IMR-90 (cell line): ENCODE data around the gene GOLGA6C. TPM values are rescaled to one million over a fixed set of nuclear protein-coding genes. Genes with fewer than 3 reads are reported as not detected.
"Not testable (repeated sequence)": the region's sequence is repeated elsewhere in the genome, so short reads cannot be mapped to it uniquely, and the experiment has no call there.

Source experiments
- ATAC-seq: fragments of 200-7000 bp; cut with Tn5 transposase; 2 replicates; pipeline ENCODE4 v1.9.1; 2020; ENCODE audit warnings: low read depth, mild to moderate bottlenecking, moderate library complexity
- BruUV-seq: library from RNA; stranded (reverse); fragments of 400-500 nt; replicated peaks from 2 replicates; lab custom pipeline; 2021; lab: Mats Ljungman, UMichigan
- CTCF ChIA-PET: fragments of 300-600 bp; formaldehyde crosslinking; extraction: SDS; loops from one replicate; lab custom pipeline; 2021; ENCODE audit warnings: antibody characterized with exemption; lab: Yijun Ruan, JAX
- POLR2A ChIA-PET: fragments of 300-600 bp; sonication (Branson Sonifier 250); formaldehyde crosslinking; loops from one replicate; lab custom pipeline; 2022; ENCODE audit warnings: antibody characterized with exemption; ENCODE audit not compliant: unreplicated experiment; lab: Charles Lee
- DNase-seq: peaks from one replicate; pipeline ENCODE4 v3.0.0; 2013
- H2AFZ ChIP-seq: replicated peaks from 2 replicates; pipeline ENCODE3; 2013; ENCODE audit warnings: low read length, mild to moderate bottlenecking; ENCODE audit not compliant: poor library complexity
- H2AK5ac ChIP-seq: 2 replicates; pipeline ENCODE4 v1.6.1; 2013; ENCODE audit warnings: low read depth, low read length, inconsistent platforms
- H2AK9ac ChIP-seq: replicated peaks from 2 replicates; pipeline ENCODE3; 2013; ENCODE audit warnings: mild to moderate bottlenecking, low read depth, low read length, moderate library complexity; ENCODE audit not compliant: poor library complexity
- H2BK120ac ChIP-seq: 2 replicates; pipeline ENCODE4 v1.6.1; 2013; ENCODE audit warnings: low read depth, low read length, inconsistent platforms
- H2BK15ac ChIP-seq: 3 replicates; pipeline ENCODE4 v1.6.1; 2013; ENCODE audit warnings: low read depth, low read length, inconsistent platforms
- H2BK20ac ChIP-seq: 2 replicates; pipeline ENCODE4 v1.6.1; 2013; ENCODE audit warnings: low read depth, mild to moderate bottlenecking, inconsistent platforms, low read length, moderate library complexity
- H2BK5ac ChIP-seq: 2 replicates; pipeline ENCODE4 v1.6.1; 2013; ENCODE audit warnings: mild to moderate bottlenecking, low read depth, low read length, inconsistent platforms; ENCODE audit not compliant: poor library complexity, severe bottlenecking
- H3K14ac ChIP-seq: replicated peaks from 2 replicates; pipeline ENCODE4 v1.6.1; 2013; ENCODE audit warnings: low read depth, low read length, inconsistent platforms
- H3K18ac ChIP-seq: 2 replicates; pipeline ENCODE4 v1.6.1; 2013; ENCODE audit warnings: low read depth, low read length, control low read depth
- H3K23ac ChIP-seq: 2 replicates; pipeline ENCODE4 v1.6.1; 2013; ENCODE audit warnings: low read depth, low read length, inconsistent platforms
- H3K27ac ChIP-seq: 2 replicates; pipeline ENCODE4 v1.5.1; 2013; ENCODE audit warnings: mild to moderate bottlenecking, control low read depth, low read length; ENCODE audit not compliant: insufficient read depth
- H3K27me3 ChIP-seq: 2 replicates; pipeline ENCODE4 v1.6.1; 2013; ENCODE audit warnings: low read length; ENCODE audit not compliant: control insufficient read depth, insufficient read depth
- H3K36me3 ChIP-seq: 2 replicates; pipeline ENCODE4 v1.6.1; 2013; ENCODE audit warnings: low read length, mixed read lengths; ENCODE audit not compliant: control insufficient read depth, insufficient read depth
- H3K4ac ChIP-seq: 2 replicates; pipeline ENCODE4 v1.6.1; 2013; ENCODE audit warnings: low read depth, low read length, inconsistent platforms
- H3K4me1 ChIP-seq: 2 replicates; pipeline ENCODE4 v1.6.1; 2013; ENCODE audit warnings: low read length, mixed read lengths; ENCODE audit not compliant: control insufficient read depth, insufficient read depth
- H3K4me2 ChIP-seq: 2 replicates; pipeline ENCODE4 v1.6.1; 2013; ENCODE audit warnings: low read depth, mild to moderate bottlenecking, control low read depth, low read length, moderate library complexity
- H3K4me3 ChIP-seq: 2 replicates; pipeline ENCODE4 v1.5.1; 2013; ENCODE audit warnings: low read depth, mild to moderate bottlenecking, control low read depth, low read length, moderate library complexity; ENCODE audit not compliant: insufficient read depth
- H3K56ac ChIP-seq: 2 replicates; pipeline ENCODE4 v1.6.1; 2013; ENCODE audit warnings: low read length, inconsistent platforms; ENCODE audit not compliant: insufficient read depth; ENCODE audit errors: extremely low read depth
- H3K79me1 ChIP-seq, 2 experiments: 2 replicates each; pipeline ENCODE4 v1.6.1; 2013; ENCODE audit warnings: low read length in 2 of 2, inconsistent platforms in 1 of 2, low read depth in 1 of 2
- H3K9ac ChIP-seq: 2 replicates; pipeline ENCODE4 v1.6.1; 2013; ENCODE audit warnings: low read depth, low read length, control low read depth
- H3K9me1 ChIP-seq: 2 replicates; pipeline ENCODE4 v1.6.1; 2013; ENCODE audit warnings: low read length, inconsistent platforms; ENCODE audit not compliant: insufficient read depth
- H3K9me3 ChIP-seq: 2 replicates; pipeline ENCODE4 v1.6.1; 2013; ENCODE audit warnings: low read length; ENCODE audit not compliant: control insufficient read depth, insufficient read depth
- H4K20me1 ChIP-seq: 2 replicates; pipeline ENCODE4 v1.6.1; 2013; ENCODE audit warnings: low read length, inconsistent platforms; ENCODE audit not compliant: insufficient read depth
- H4K5ac ChIP-seq: 2 replicates; pipeline ENCODE4 v1.6.1; 2013; ENCODE audit warnings: mild to moderate bottlenecking, low read depth, low read length, control low read depth
- H4K8ac ChIP-seq, 2 experiments: 2 replicates each; pipeline ENCODE4 v1.6.1; 2013; ENCODE audit warnings: low read depth in 2 of 2, low read length in 2 of 2, control low read depth in 1 of 2, inconsistent platforms in 1 of 2
- H4K91ac ChIP-seq: 2 replicates; pipeline ENCODE4 v1.6.1; 2013; ENCODE audit warnings: low read depth, low read length, inconsistent platforms; ENCODE audit not compliant: insufficient read depth
- WGBS, 2 experiments: methylation state at CpG; one replicate each; pipeline versions ENCODE4 v1.1.5 to v1.1.7; 2013; ENCODE audit warnings: missing lambda C conversion rate in 2 of 2; ENCODE audit not compliant: insufficient read length in 1 of 2; ENCODE audit errors: extremely low coverage in 2 of 2; 5-methylcytosine and 5-hydroxymethylcytosine counted together
- dilution Hi-C: fragments of 300-500 bp; cut with HindIII; formaldehyde crosslinking; loops from one replicate; pipeline ENCODE4 v1.14.3; 2018; ENCODE audit warnings: low sequenced_read_pairs; ENCODE audit not compliant: unreplicated experiment
- in situ Hi-C: fragments of 300-500 bp; cut with MboI; formaldehyde crosslinking; loops from 3 replicates; pipeline ENCODE4 v1.14.3; 2019; ENCODE audit warnings: low sequenced_read_pairs, inconsistent platforms, mixed read lengths
- intact Hi-C: fragments of 100-400 bp; cut with micrococcal nuclease; formaldehyde crosslinking; loops from 2 replicates; pipeline ENCODE4 v1.10.0; 2022
- polyA plus RNA-seq, 3 experiments: library from polyadenylated mRNA; depleted of rRNA; stranded (reverse); fragments of >200 nt; gene quantifications; 2 replicates each; pipeline ENCODE4 v1.2.3, GENCODE V29; 2012; ENCODE audit warnings: low replicate concordance in 1 of 3
- total RNA-seq: library from RNA; depleted of rRNA; stranded (reverse); fragments of >200 nt; gene quantifications from 2 replicates; pipeline ENCODE4 v1.2.3, GENCODE V29; 2012

Gene GOLGA6C
- total and polyA plus RNA-seq, 2 of the 4 experiments (the other 2 are of a cell fraction) = not detected

DNA sequence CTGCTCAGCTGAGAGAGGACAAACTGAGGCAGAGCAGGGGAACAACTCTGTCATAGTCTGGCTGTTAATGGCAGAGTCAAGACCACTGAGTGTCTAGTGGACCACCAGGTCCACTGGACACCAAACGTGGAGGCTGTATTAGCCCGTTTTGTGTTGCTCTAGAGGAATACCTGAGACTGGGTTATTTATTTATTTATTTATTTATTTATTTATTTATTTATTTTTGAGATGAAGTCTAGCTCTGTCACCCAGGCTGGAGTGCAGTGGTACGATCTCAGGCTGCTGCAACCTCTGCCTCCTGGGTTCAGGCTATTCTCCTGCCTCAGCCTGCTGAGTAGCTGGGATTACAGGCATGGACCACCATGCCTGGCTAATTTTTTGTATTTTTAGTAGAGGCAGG lies 40.6 kb upstream of the GOLGA6C start:
- H2BK120ac ChIP-seq, CTCF ChIA-PET, H3K14ac ChIP-seq, H3K27ac ChIP-seq, H3K36me3 ChIP-seq, H3K27me3 ChIP-seq, H3K9me1 ChIP-seq, H3K79me1 ChIP-seq, H3K9ac ChIP-seq, BruUV-seq, H3K23ac ChIP-seq, H2BK20ac ChIP-seq, H2AK9ac ChIP-seq, DNase-seq, H4K5ac ChIP-seq, H3K4me3 ChIP-seq, intact Hi-C loops, H3K4me1 ChIP-seq, H3K4me2 ChIP-seq, H4K91ac ChIP-seq, H2AK5ac ChIP-seq, H2BK15ac ChIP-seq, H3K9me3 ChIP-seq, in situ Hi-C loops, H3K4ac ChIP-seq, H3K18ac ChIP-seq, POLR2A ChIA-PET, H2AFZ ChIP-seq, H3K56ac ChIP-seq, ATAC-seq, dilution Hi-C loops, H4K8ac ChIP-seq, H2BK5ac ChIP-seq: not testable (repeated sequence)
- peaks cover 23% of the 10 kb centered on the region for H4K20me1 ChIP-seq
- no CpG with 5 or more reads among the region's 3 CpGs for WGBS, 2 experiments

DNA sequence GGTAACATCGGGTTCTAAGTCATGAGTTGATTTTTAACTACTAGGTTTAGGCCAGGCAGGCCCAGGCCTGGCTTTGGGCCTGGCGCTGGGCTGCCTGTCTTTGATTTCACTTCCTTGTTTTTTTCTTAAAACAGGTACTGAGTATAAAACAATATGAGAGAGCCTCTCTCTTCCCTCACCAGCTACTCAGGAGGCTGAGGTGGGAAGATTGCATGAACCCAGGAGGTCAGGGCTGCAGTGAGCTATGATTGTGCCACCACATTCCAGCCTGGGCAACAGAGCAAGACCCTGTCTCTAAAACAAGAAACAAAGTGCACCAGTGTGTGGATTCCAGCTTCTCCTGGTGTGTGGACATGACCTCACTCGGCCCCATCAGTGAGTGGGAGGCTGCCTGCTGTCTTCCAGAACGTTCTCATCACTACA lies 38.6 kb upstream of the GOLGA6C start:
- H3K36me3 ChIP-seq, H3K14ac ChIP-seq, H2AK9ac ChIP-seq, H2AFZ ChIP-seq, H2BK20ac ChIP-seq, H3K23ac ChIP-seq, H3K79me1 ChIP-seq, dilution Hi-C loops, H4K5ac ChIP-seq, intact Hi-C loops, H2BK120ac ChIP-seq, BruUV-seq, H2BK15ac ChIP-seq, H3K18ac ChIP-seq, H2AK5ac ChIP-seq, H3K9me3 ChIP-seq, H4K20me1 ChIP-seq, H3K9ac ChIP-seq, H3K4me2 ChIP-seq, H3K4ac ChIP-seq, H3K27ac ChIP-seq, in situ Hi-C loops, H2BK5ac ChIP-seq, H3K4me1 ChIP-seq, H3K56ac ChIP-seq, H3K9me1 ChIP-seq, ATAC-seq, H4K8ac ChIP-seq, H4K91ac ChIP-seq, DNase-seq, H3K4me3 ChIP-seq, H3K27me3 ChIP-seq, POLR2A ChIA-PET: not testable (repeated sequence)
- 51% methylated on average over 2 of the region's 4 CpGs; no CpG with 5 or more reads in 1 of the 2 experiments for WGBS, 2 experiments
- CTCF ChIA-PET = interaction anchor here (1.2 kb wide), 1 partner anchor 176 kb away, joined by 3 read pairs; no protein-coding TSS in a partner anchor
